ENCODE results near the gene ITPR1.

GRCh38 chr3:4841776-4842440 is 348.8 kb downstream of the ITPR1 start:
- TF ChIP-seq EZH2 (IDR thresholded peaks at IDR 0.05; ENCODE audit: insufficient read depth, poor library complexity, severe bottlenecking) (no peak), EZH2phosphoT487 (IDR thresholded peaks at IDR 0.05; ENCODE audit: insufficient read depth, low read depth) (no peak)
